ENCODE measurements around the gene MPHOSPH9. TPM values are rescaled to one million over a fixed set of nuclear protein-coding genes. Genes with fewer than 3 reads are reported as not detected.
A peak's percentile ranks its signal among the peaks of the same experiment; 100 is the strongest.

Gene MPHOSPH9
- total RNA-seq, 2 donors from 2014 or later: 68.4 to 85.3 TPM

GRCh38 chr12:123129621-123130020 lies 103.3 kb downstream of the MPHOSPH9 start:
- Histone ChIP-seq H3K9ac (ENCODE audit: extremely low read depth, low read length, poor library complexity, severe bottlenecking) (no peak overlapping the region), H3K36me3 (ENCODE audit: control insufficient read depth, insufficient read depth, low read length) (no peaks in the 10 kb centered on the region), H3K4me3 (ENCODE audit: low read length) (no peak overlapping the region), H3K27me3 (ENCODE audit: control insufficient read depth, insufficient read depth, low read length, poor library complexity, severe bottlenecking) (no peaks in the 10 kb centered on the region), H3K9me3 (ENCODE audit: control insufficient read depth, low read length) (no peaks in the 10 kb centered on the region), H3K4me1 (ENCODE audit: control insufficient read depth, insufficient read depth, low read length) (no peaks in the 10 kb centered on the region), H3K27ac (ENCODE audit: low read depth, low read length) (no peak overlapping the region)
- Mint-ChIP-seq H3K9me3 (no peaks in the 10 kb centered on the region), H3K27me3 (ENCODE audit: insufficient read depth) (no peaks in the 10 kb centered on the region), H3K27ac (no peak overlapping the region), H3K36me3 (ENCODE audit: low read depth) (peaks cover 2% of the 10 kb centered on the region), H3K4me3 (no peak overlapping the region), H3K4me1 (peaks cover 14% of the 10 kb centered on the region)
- no peak for DNase-seq
- 94 to 100% methylated on average over 3 to 4 of the region's 4 CpGs for WGBS, 2 experiments (ENCODE audit: insufficient coverage in 1 of 2, insufficient read length in 1 of 2)
- TF ChIP-seq CTCF (conservative IDR thresholded peaks at IDR 0.05): no peak

GRCh38 chr12:123127182-123127495 lies 105.8 kb downstream of the MPHOSPH9 start:
- no peaks in the 10 kb centered on the region for H3K4me1 ChIP-seq (ENCODE audit: control insufficient read depth, insufficient read depth, low read length)
- Mint-ChIP-seq H3K4me3 (no peak overlapping the region), H3K27me3 (ENCODE audit: insufficient read depth) (no peaks in the 10 kb centered on the region), H3K36me3 (ENCODE audit: low read depth) (peaks cover 2% of the 10 kb centered on the region), H3K9me3 (no peaks in the 10 kb centered on the region), H3K4me1 (peaks cover 14% of the 10 kb centered on the region), H3K27ac (no peak overlapping the region)
- no peak overlapping the region for H3K9ac ChIP-seq (ENCODE audit: extremely low read depth, low read length, poor library complexity, severe bottlenecking)
- H3K9me3 ChIP-seq (ENCODE audit: control insufficient read depth, low read length): no peaks in the 10 kb centered on the region
- WGBS, 2 experiments (ENCODE audit: insufficient coverage in 1 of 2, insufficient read length in 1 of 2): 94 to 100% methylated on average over 6 of the region's 6 CpGs
- DNase-seq: peak; percentile 56
- no peak overlapping the region for H3K4me3 ChIP-seq (ENCODE audit: low read length)
- H3K27me3 ChIP-seq (ENCODE audit: control insufficient read depth, insufficient read depth, low read length, poor library complexity, severe bottlenecking): no peaks in the 10 kb centered on the region
- H3K36me3 ChIP-seq (ENCODE audit: control insufficient read depth, insufficient read depth, low read length): no peaks in the 10 kb centered on the region
- H3K27ac ChIP-seq (ENCODE audit: low read depth, low read length): no peak overlapping the region
- no peak for TF ChIP-seq CTCF (conservative IDR thresholded peaks at IDR 0.05)

GRCh38 chr12:123126294-123127181 lies 106.4 kb downstream of the MPHOSPH9 start:
- peak; percentile 57 for TF ChIP-seq CTCF (conservative IDR thresholded peaks at IDR 0.05)
- Histone ChIP-seq H3K36me3 (ENCODE audit: control insufficient read depth, insufficient read depth, low read length) (no peaks in the 10 kb centered on the region), H3K27me3 (ENCODE audit: control insufficient read depth, insufficient read depth, low read length, poor library complexity, severe bottlenecking) (no peaks in the 10 kb centered on the region), H3K9ac (ENCODE audit: extremely low read depth, low read length, poor library complexity, severe bottlenecking) (no peak overlapping the region), H3K4me1 (ENCODE audit: control insufficient read depth, insufficient read depth, low read length) (no peaks in the 10 kb centered on the region), H3K4me3 (ENCODE audit: low read length) (no peak overlapping the region), H3K27ac (ENCODE audit: low read depth, low read length) (no peak overlapping the region), H3K9me3 (ENCODE audit: control insufficient read depth, low read length) (no peaks in the 10 kb centered on the region)
- no peak overlapping the region for H3K4me3 Mint-ChIP-seq
- H3K36me3 Mint-ChIP-seq (ENCODE audit: low read depth): peaks cover 2% of the 10 kb centered on the region
- H3K4me1 Mint-ChIP-seq: peaks cover 14% of the 10 kb centered on the region
- H3K9me3 Mint-ChIP-seq: no peaks in the 10 kb centered on the region
- DNase-seq: peak; percentile 76
- 87 to 93% methylated on average over 3 to 6 of the region's 6 CpGs for WGBS, 2 experiments (ENCODE audit: insufficient coverage in 1 of 2, insufficient read length in 1 of 2)
- no peaks in the 10 kb centered on the region for H3K27me3 Mint-ChIP-seq (ENCODE audit: insufficient read depth)
- H3K27ac Mint-ChIP-seq: peak overlapping the region; percentile 29

Measured in endodermal cell (in vitro differentiated cells).